ENCODE results near the gene CD59.
"Not testable (repeated sequence)": the region's sequence is repeated elsewhere in the genome, so short reads cannot be mapped to it uniquely, and the experiment has no call there.

CD59 gene

DNA sequence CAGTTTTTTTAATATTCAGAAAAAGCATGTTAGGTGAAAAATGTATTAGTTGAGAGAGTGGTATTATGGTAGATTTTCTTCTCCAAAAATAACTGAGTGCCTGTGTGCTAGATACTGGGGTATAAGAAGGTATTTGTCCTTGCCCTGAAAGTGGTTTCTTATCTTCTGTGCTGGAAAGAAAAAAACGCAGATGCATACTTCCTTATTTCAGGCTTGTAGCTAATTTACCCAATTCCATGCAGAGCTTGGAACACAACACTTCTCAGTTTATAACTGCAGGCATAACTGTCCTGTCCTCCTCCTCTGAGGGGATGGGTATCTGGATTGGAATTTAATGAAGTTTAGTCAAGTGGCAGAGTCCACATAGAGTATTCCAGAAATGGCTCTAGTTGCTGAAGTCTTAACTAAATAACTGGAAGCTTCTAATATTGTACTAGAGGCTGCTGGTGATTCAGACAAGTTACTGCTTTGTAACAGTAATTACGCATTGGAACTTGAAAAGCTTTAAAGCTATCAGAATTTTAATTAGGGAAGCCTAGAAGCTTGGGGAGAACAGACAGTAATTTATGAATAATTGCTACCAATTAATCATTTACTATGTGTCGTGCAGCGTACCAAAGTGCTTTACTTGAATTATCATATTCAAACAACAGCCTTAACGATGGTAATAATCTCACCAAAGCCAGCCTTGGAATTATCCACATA, 22.9 kb downstream of the CD59 start:
- no peak for DNase-seq

DNA sequence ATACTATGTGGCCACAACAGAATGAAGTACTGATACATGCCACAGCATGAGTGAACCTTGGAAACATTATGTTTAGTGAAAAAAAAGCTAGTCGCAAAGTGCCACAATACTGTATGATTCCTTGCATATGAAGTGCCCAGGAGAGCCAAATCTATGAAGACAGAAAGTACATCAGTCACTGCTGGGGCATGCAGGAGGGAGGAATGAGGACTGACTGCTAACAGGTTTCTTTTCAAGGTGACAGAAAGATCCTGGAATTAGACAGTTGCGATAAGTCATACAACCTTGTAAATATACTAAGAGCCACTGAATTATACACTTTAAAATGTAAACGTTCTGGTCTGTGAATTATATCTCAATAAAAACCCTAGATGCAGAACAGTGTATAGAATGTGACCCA, 23.8 kb downstream of the CD59 start:
- no peak for DNase-seq

DNA sequence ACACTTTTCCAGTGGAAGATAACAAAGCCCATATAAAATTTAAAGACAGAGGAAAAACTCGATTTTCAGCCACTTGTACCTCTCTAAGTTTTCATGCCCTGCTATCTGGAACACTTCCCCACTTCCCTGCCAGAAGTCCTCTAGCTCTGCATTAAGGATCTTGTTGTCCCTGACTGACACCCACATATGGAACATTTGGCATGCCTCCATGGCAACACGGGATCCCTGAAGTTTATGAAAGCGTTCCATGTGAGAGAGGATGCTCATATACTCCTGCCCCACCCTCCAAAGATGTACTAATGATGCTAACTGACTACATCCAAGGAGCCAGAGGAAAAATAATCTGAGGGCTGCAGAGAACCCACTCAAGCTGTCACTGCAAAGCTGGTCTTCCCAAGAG, 26.8 kb downstream of the CD59 start:
- no peak for DNase-seq

DNA sequence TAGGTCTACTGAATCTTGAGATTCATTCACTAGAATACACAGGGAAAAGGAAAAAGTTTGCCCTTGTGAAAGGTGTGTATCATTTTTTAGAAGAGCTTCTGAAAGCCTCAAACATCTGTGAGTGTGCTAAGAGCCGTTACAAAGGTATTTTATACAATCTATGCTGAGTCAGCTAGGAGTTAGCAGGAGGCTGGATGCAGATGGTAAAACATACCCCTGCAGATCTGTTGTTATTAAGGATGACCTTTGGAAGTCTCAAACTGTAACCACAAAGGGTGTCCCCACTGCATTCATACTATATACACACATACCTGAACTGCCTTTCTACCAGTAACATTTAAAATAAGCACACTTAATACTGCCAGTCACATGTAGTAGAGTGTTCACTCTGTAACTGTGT, 27.2 kb downstream of the CD59 start:
- DNase-seq: no peak

DNA sequence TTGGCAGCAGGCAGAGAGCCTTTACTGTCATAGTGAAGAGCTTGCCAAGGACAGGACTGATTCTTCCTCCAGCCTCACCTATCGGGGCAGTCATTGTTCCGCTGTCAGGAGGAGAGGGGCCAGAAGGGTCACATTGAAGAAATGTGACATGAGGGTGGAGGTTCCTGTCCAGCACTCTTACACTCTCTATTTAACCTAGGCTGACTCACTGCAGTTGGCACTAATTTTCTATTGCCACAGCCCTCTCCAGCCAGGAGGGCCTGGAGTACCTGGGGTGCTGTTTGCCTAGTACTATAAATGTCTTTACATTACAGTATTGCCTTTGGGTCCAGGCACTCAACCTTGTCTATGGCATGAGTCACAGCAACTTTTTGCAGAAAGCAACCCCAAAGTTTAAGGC, 28.4 kb downstream of the CD59 start:
- not testable (repeated sequence) for DNase-seq

DNA sequence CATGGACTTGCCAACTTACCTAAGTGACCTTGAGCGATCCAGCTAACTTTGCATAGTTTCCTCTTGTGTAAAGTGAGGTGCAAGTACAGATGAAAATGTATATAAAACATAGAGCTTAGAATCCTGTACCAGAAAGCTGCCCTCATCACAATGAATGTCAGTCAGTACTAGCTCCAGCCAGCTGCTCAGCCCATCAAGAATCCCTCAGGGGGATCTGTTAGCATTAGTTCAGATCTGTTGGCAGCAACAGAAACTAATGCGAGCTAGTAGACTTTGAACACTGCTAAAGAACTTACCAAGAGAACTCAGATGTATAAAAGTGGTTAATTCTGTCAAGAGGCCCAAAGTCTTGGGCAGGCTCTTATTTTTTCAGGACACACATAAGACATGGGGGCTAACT, 29.3 kb downstream of the CD59 start:
- no peak for DNase-seq

DNA sequence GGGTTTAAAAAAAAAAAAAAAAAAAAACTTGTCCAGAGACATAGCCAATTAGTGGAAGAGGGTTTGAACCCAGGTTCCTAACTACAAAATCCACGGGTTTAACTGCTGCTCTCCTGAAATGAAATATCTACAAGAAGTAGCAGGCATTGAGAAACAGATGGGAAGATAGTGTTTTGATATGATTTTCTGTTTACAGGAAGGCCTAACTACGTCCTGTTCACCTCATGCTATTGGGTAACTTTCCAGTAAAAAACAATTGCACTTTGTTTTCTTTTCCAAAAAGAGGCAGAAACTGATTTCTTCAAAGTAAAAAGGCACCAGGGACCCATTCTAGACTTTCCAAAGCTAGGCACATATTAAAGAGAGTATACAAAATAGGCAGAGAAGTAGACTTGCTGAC, 29.7 kb downstream of the CD59 start:
- no peak for DNase-seq

DNA sequence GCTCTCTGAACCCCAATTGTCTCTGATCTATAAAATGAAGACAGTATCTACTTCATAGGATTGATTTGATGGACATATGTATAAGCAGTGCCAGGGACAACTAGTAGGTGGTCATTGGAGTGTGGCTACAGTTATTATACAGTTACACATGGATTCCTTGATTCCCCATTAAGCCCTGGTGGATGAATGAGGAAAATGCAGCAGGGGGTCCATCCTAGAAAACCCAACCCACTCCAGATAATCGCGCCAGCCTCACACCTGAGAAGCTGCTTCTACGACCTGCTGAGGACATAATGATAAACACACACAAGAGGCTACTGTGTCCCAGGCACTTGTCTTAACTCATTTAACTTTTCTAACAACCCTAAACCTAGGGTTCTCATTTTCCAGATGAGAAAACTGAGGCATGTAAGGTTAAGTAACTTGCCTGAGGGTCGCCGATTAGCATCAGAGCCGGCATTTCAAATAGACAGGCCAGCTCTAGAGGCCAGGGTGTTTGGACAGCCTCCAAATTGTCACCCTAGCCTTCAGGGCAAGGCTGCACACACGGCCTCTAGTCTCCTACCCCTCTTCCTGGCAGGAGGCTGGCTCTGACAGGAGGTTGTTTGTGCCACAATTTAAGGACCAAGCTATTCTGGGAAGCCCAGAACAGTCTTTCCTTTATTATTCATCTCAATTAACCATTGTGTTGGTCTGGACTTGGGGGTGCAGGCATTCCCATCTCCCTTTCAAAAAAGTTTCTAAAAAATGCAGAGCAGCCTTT, 31.8 kb downstream of the CD59 start:
- no peak for DNase-seq

DNA sequence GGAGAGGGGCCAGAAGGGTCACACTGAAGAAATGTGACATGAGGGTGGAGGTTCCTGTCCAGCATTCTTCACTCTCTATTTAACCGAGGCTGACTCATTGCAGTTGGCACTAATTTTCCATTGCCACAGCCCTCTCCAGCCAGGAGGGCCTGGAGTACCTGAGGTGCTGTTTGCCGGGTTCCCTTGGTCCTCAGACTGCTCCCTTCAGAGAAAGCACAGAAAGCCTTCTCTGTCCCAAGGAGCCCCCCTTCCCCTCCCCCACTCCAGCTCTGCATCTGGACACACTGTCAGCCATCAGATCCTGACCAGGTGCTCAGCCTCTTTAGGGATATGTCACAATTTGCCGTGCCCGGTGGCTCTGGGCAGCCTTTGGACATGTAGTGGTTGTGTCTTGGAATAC, 32.4 kb downstream of the CD59 start:
- DNase-seq: no peak

DNA sequence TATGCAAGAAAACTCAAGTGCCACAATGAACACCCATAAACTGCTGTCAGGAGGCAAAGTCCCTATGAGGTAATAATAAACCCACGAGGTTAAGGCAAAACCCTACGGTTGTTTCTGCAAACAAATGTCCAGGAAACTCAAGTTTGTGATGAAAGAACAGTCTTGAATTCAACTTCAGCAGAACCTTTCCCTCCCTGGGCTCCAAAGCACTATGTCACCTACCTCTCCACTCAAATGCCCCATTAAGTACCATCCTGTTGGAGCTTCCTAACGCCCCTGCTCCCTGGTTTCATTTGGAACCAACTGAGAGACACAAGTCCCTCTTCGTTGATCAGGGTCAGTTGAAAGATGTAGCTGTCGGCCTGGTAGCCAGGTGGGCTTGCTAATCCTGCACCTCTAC, 33.0 kb downstream of the CD59 start:
- DNase-seq: no peak

DNA sequence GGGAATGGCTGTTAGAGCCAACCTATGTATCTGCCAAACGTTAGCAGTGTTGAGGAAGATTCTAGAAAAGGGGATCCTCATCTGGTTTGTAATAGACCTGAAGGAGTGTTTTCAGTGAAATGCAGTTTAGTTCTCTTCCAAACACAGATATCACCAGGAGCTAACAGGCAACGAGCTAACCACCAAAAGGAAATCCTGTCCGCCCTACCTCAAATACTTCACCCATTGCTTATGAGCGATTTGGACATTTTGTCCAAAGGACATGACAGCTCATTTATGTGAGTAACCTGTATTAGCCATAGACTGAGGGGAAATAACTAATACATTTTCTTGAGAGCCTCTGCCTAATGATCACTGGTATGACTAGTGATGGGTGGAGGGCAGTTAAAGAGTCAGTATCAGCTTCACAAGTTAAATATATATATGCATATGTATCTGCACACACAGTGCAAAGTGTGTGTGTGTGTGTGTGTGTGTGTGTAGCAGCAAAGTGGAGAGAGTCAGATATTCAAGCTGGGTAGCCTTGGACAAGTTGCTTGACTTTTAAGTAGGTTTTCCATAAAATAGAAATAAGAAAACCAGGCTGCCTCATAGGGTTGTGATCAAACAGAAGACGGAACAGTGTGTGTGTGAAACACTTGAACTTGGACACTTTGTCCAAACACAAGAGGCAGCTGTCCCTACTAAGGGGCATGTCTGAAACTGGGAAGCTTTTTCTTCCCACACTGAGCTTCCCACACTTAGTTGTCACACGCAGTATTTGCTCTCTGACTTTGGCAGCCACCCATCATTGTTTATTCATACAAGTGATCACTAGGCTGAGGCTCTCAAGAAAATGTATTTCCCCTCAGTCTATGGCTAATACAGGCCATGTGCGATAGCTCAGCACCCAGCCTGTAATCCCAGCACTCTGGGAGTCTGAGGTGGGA, 34.7 kb downstream of the CD59 start:
- DNase-seq: peak; percentile 48

DNA sequence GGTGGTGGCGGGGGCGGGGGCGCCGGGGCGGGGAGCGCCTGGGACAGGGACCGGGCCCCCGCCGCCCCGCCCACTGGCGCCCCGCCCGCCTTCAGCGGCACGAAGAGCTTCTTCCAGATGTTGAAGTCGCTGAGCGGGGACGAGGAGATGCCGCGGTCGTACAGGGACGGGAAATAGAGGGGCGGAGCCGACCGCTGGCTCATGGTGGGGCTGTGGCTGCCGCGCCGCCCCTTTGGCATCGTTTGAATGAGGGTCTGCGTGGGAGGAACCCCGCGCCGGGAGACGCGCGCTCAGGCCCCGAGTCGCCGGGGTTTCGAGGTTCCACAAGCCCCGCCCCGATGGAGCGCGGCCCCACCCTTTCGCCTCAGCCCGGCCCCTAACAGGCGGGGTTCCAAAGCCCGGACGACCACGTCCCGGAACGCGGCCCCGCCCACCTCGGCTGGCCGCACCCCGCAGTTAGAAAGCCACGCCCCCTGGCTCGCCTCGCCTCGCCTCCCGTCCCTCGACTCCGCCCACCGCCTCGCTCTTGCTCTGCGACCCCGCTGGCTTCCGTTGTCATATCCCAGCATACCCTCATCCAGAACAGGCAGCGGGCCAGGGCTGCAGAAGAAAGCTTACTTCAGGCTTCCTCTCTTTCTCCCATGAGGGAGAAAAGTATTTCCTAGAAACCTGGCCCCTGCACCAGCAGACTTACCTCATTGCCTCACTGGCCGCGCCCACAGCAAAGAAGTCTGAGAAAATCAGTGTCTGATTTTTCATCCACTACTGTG, 35.5 kb downstream of the CD59 start, which contains the start of gene C11orf91:
C11orf91 (minus strand) TSS at position 325 of the 770 bp plus-strand sequence; CDS start at position 239, 86 bp downstream.
- peak; percentile 97 for DNase-seq

DNA sequence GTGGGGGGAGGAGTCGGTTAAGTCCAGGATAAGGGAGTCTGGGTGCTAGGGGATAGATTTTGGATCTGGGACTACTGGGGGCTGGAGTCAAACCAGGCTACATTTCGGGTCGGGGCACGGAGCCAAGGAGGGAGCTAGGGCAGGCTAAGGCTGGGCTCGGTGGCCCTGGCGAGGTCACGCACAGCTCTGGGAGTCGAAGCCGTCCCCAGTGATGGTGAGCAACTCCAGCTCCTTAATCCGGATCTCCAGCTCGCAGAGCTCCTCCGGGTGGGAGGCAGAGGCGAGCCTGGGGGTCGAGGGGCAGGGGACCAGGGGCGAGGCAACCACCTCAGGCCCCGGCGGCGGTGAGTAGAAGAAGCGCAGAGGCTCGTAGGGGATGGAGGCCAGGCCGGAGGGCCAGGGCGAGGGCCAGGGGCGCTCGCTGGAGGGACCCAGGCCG, 36.1 kb downstream of the CD59 start:
- DNase-seq: no peak

DNA sequence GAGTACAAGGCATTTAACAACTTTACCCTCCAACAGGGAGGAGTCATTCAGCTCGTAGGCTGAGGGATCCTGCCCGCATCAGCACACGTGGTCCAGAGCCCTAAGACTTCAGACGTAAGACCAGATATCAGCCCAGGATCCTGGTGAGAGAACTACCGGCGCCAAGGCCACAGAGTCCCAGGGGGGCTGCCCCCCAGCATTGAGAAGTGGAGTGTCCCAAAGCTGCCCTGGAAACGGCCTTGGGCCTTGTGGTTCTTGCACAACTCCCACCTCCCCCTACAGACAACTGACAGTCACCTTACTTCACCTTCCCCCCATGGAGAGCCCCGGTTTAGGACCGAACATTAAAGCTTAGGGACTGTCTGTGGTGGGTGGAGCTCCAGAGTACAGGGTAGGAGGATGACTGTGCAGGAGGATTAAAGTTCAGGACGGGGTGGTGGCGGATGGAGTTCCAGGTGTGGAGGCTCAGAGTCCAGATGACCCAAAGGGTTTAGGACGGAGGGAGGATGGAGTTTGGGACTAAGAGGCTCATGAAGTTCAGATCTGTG, 36.6 kb downstream of the CD59 start:
- no peak for DNase-seq

DNA sequence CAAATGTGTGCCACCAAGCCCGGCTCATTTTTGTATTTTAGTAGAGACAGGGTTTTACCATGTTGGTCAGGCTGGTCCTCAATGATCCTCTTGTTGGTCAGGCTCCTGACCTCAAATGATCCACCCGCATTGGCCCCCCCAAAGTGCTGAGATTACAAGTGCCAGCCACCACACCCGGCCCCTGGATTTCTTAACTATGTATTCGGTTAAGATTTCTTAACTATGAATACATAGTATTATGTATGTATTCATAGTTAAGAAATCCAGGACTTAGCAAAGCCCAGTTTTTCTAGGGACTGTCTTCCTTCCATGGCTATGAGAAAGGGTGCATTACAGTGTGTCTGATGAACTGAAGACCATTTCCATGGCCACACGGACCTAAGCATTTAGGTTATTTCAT, 37.3 kb downstream of the CD59 start:
- DNase-seq: no peak

DNA sequence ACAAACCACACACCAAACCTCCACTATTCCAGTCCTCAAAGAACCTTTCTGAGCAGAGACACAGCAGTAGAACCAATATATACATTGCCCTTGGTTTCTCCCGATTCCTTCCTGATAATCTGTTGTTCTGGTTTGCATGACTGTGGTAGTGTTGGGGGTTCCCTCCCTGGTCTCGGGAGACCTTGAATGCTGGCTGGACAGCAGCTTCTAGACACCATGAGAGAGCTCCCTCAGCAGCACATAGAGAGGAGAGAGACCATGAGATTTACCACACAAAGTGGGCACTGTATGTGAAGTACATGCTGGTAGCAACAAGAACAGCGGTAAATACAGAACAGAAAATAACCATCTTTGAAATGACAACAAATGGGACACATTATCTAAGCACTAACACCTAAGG, 38.2 kb downstream of the CD59 start:
- DNase-seq: no peak

DNA sequence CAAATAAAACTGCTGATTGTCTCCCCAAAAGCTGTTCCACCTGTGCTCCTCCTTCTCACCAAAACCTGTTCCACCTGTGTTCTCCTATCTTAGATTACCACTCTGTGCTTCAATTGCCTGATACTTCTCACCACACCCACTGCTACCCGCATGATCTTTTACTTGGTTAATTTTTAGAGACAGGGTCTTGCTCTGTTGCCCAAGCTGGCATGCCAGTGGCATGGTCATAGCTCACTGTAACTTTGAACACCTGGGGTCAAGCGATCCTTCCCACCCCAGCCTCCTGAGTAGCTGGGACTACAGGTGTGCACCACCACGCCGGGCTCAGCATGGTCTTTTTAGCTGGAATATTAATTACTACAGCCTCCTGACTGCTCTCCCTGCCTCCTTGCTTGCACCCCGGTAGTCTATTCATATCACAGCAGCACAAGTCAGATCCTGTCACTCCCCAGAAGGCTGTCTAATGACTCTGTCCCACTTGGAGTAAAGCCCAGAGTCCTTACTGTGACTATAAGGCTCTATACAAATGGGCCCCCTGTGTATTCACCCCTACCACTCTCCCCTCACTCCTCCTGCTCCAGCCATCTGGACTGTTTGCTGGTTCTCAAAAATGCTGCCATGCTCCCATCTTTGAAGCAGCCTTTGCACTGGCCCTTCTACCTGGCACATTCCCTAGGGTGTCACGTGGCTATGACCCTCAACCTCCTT, 39.1 kb downstream of the CD59 start:
- DNase-seq: no peak

DNA sequence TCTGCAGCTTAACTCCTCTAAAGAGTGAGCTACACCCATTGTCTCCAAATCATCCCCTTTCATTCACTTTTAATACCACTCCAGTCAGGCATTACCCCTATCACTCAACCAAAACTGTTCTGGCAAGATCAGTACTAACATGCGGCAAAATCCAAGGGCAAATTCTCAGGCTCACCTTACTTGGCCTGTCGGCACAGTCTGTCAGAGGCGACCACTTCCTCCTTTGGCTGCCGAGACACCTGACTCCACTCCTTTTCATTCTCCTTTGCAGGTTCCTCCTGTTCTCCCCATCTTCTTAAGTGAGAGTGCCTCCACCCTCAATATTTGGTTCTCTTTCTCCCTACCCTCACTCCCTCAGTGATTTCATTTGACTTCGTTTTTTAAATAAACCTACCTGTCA, 39.8 kb downstream of the CD59 start:
- no peak for DNase-seq

DNA sequence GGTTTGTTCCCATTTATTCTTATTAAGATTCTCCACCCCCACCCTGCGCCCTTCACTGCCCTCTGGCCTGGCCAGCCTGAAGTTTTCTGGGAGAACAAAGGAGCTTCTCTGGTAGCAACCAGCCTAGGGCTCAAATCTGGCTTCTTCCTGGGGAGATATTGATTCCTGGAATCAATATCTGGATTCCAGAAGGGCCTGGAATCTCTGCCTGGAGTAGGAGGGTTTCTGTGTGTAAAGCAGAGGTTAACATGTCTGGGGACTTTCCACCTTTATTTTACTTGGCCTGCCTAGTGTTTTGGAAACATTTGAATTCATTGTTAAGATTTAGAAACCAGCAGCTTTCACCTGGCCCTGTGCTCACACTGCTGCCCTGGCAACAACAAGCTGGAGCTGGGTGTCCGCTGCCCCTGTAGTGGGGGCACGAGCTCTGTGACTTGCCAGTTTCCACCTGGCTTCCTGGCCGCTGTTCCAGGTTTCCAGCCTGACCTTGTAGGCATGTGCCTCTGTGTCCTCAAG, 41.1 kb downstream of the CD59 start:
- no peak for DNase-seq

DNA sequence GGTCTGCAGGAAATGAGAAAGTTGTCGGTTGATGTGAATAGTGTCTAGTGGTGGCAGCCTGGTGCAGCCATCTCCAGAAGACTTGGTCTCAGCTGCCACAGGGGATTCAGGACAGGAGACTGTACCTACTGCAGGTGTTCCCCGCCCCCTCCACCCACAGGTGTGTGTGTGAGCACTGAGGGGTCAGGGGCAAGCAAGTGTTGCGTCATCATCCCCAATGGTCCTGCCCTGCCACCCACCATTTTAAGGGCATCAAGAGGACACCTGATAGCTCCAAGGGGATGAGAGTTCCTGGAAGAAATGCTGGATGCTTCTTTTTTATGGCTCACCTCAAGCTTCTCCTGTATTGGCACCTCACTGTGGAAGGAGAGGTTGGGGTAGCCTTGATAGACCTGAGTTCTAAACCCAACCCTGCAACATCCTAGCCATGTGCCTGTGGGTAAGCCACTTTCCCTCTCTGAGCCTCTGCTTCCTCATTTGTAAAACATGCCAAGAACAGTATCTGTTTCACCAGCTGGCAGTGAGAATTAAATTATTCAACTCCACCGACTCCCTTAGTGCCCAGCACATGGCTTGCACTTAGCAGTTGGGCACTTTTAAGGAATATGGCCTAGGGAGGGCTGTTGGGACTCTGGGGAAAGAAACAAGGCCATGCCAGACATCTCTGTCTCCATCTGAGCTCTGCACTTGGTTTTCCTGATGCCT, 41.7 kb downstream of the CD59 start:
- no peak for DNase-seq

DNA sequence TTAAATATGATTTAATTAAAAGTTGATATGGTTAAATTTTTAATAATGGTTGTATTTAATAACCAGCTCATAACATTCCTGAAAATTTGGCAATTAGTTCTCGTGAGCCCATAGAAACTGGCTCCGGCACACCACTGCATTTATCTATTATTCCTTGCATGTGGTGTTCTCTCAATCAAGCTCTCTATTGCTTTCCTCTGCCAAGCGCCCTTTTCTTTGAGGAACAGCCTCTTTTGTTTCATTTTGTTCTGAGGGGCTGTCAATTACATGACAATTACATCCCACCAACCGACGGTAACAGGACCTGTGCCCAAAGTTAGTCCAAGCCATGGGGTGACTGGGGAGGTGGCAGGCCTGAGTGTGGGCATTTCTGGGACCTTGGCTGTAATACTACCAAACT, 43.7 kb downstream of the CD59 start:
- no peak for DNase-seq

Measured in fibroblast of skin of right quadriceps (primary cell).